ENCODE data around the gene MACIR. TPM values are rescaled to one million over a fixed set of nuclear protein-coding genes. Genes with fewer than 3 reads are reported as not detected.

MACIR gene
- total RNA-seq, 1 donor from 2014 or later: 3.9 TPM

- no peak overlapping the region for H3K27ac Mint-ChIP-seq
- ATAC-seq (ENCODE audit: low read depth): no peak
- H3K9me3 Mint-ChIP-seq: no peaks in the 10 kb centered on the region
- intact Hi-C loops (cut with micrococcal nuclease): no loop called here
- no peaks in the 10 kb centered on the region for H3K4me1 Mint-ChIP-seq
- ChIA-PET CTCF (no interaction called here), POLR2A (no interaction called here)
- DNase-seq: no peak
- H3K36me3 Mint-ChIP-seq (ENCODE audit: low read depth): no peaks in the 10 kb centered on the region
- no peak overlapping the region for H3K4me3 Mint-ChIP-seq
- no peak for TF ChIP-seq CTCF (IDR thresholded peaks at IDR 0.05)
- H3K27me3 Mint-ChIP-seq: no peaks in the 10 kb centered on the region
These were observed 24.6 kb downstream of the MACIR start for GRCh38 chr5:103283120-103283519.

GRCh38 chr5:103283869-103284268 lies 25.3 kb downstream of the MACIR start:
- intact Hi-C loops (cut with micrococcal nuclease): no loop called here
- Mint-ChIP-seq H3K4me1 (no peaks in the 10 kb centered on the region), H3K4me3 (no peak overlapping the region), H3K27me3 (no peaks in the 10 kb centered on the region), H3K9me3 (no peaks in the 10 kb centered on the region), H3K36me3 (ENCODE audit: low read depth) (no peaks in the 10 kb centered on the region), H3K27ac (no peak overlapping the region)
- DNase-seq (no peak), ATAC-seq (ENCODE audit: low read depth) (no peak)
- CTCF ChIA-PET: no interaction called here
- POLR2A ChIA-PET: no interaction called here
- TF ChIP-seq CTCF (IDR thresholded peaks at IDR 0.05): no peak

GRCh38 chr5:103286622-103287021 lies 28.1 kb downstream of the MACIR start:
- POLR2A ChIA-PET: no interaction called here
- no peaks in the 10 kb centered on the region for H3K4me1 Mint-ChIP-seq
- H3K9me3 Mint-ChIP-seq: no peaks in the 10 kb centered on the region
- ATAC-seq (ENCODE audit: low read depth) (no peak), DNase-seq (no peak)
- no peaks in the 10 kb centered on the region for H3K36me3 Mint-ChIP-seq (ENCODE audit: low read depth)
- no peak for TF ChIP-seq CTCF (IDR thresholded peaks at IDR 0.05)
- CTCF ChIA-PET: no interaction called here
- H3K4me3 Mint-ChIP-seq: no peak overlapping the region
- intact Hi-C loops (cut with micrococcal nuclease): no loop called here
- no peaks in the 10 kb centered on the region for H3K27me3 Mint-ChIP-seq
- H3K27ac Mint-ChIP-seq: no peak overlapping the region

- no peaks in the 10 kb centered on the region for H3K4me1 Mint-ChIP-seq
- ChIA-PET POLR2A (no interaction called here), CTCF (no interaction called here)
- no peak for DNase-seq
- no peaks in the 10 kb centered on the region for H3K9me3 Mint-ChIP-seq
- no peaks in the 10 kb centered on the region for H3K27me3 Mint-ChIP-seq
- H3K36me3 Mint-ChIP-seq (ENCODE audit: low read depth): no peaks in the 10 kb centered on the region
- TF ChIP-seq CTCF (IDR thresholded peaks at IDR 0.05): no peak
- no peak overlapping the region for H3K4me3 Mint-ChIP-seq
- intact Hi-C loops (cut with micrococcal nuclease): no loop called here
- no peak overlapping the region for H3K27ac Mint-ChIP-seq
- ATAC-seq (ENCODE audit: low read depth): no peak
These were observed 30.5 kb downstream of the MACIR start for GRCh38 chr5:103289024-103289423.

- intact Hi-C loops (cut with micrococcal nuclease): no loop called here
- ChIA-PET CTCF (no interaction called here), POLR2A (no interaction called here)
- Mint-ChIP-seq H3K27me3 (no peaks in the 10 kb centered on the region), H3K4me1 (no peaks in the 10 kb centered on the region), H3K27ac (no peak overlapping the region), H3K9me3 (no peaks in the 10 kb centered on the region), H3K36me3 (ENCODE audit: low read depth) (no peaks in the 10 kb centered on the region), H3K4me3 (no peak overlapping the region)
- TF ChIP-seq CTCF (IDR thresholded peaks at IDR 0.05): no peak
- ATAC-seq (ENCODE audit: low read depth): no peak
- DNase-seq: no peak
These were observed 32.3 kb downstream of the MACIR start for GRCh38 chr5:103290846-103291245.
